Left colon (tissue), 2 donors: Measurements from ENCODE around the gene RNF13. TPM values are rescaled to one million over a fixed set of nuclear protein-coding genes. Genes with fewer than 3 reads are reported as not detected.
"Not testable (repeated sequence)": the region's sequence is repeated elsewhere in the genome, so short reads cannot be mapped to it uniquely, and the experiment has no call there.

Experiments used
- ATAC-seq: fragments of 200-7000 bp; cut with Tn5 transposase; one replicate; pipeline ENCODE4 v1.9.1; 2020; ENCODE audit warnings: mild to moderate bottlenecking, moderate library complexity
- DNase-seq, 2 donors: peaks; one replicate each; pipeline ENCODE4 v3.0.0-alpha.2; 2020
- intact Hi-C, 2 donors: fragments of 100-400 bp; cut with DNase I in 1 of 2; cut with micrococcal nuclease in 1 of 2; formaldehyde crosslinking; loops; one replicate each; pipeline versions ENCODE4 v1.11.2 to v1.14.0; 2022; cut with DNase I, micrococcal nuclease
- total RNA-seq, 2 donors: library from RNA; stranded (reverse); fragmentation: NEBNext Ultra II Directional; extraction: Animal tissue kit (Norgen Biotek cat#: 25700); gene quantifications; one replicate each; pipeline ENCODE4 v1.2.1, GENCODE V29; 2021
- donor health status: DM: no; HTN: no; CAD: no.
- donor health status: DM: yes; HTN: yes; CAD: no.

The RNF13 gene
- total RNA-seq, 2 donors from 2014 or later, result 47.5 to 61.7 TPM

DNA sequence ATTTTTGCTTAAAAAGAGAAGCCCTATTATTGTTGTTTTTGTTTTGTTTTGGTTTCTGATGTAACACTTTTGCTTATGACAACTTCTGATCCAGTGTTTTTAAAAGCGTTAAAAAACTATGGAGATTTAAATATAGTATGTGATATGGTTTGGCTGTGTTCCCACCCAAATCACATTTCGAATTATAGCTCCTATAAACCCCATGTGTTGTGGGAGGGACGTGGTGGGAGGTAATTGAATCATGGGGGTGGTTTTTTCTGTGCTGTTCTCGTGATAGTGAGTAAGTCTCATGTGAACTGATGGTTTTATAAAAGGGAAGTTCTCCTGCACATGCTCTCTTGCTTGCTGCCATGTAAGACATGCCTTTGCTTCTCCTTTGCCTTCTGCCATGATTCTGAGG lies 16.6 kb downstream of the RNF13 start:
- DNase-seq, ATAC-seq, intact Hi-C loops: not testable (repeated sequence)

DNA sequence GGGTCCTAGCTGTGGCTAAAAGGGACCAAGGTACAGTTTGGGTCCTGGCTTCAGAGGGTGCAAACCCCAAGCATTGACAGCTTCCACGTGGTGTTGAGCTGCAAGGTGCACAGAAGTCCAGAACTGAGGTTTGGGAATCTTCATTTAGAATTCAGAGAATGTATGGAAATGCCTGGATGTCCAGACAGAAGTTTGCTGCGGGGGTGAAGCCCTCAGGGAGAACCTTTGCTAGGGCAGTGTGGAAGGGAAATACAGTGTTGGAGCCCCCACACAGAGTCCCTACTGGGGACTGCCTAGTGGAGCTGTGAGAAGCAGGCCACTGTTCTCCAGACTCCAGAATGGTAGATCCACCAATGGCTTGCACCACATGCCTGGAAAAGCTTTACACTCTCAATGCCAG lies 17.9 kb downstream of the RNF13 start:
- intact Hi-C loops, result no loop called here
- DNase-seq (no peak), ATAC-seq (no peak)

DNA sequence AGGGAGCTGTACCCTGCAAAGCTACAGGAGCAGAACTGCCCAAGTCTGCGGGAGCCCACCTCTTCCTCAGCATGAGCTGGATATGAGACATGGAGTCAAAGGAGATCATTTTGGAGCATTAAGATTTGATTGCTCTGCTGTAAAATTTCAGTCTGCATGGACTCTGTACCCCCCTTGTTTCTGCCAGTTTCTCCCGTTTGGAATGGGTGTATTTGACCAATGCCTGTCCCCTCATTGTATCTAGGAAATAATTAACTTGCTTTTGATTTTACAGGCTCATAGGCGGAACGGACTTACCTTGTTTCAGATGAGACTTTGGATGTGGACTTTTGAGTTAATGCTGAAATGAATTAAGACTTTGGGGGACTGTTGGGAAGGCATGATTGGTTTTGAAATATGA lies 18.3 kb downstream of the RNF13 start:
- intact Hi-C loops, result no loop called here
- peak; percentile 55 for ATAC-seq
- no peak for DNase-seq

DNA sequence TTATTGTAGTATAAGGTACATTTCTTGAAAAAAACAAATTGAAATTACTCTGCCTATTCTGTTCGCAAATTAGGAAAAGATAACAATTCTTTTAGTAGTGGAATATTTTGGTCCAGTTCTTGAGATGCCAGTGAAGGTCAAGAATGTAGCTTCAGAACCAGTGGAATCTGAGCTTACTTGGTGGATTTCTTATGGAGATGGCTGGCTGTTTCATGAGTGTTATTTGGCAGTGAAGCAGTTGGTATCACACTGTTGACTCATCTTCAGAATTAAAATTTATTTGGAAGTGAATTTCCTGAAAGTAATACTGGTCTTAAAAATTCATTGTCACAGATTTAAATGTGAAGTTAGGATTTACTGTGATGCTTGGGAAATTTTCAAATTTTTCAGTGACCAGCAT lies 19.1 kb downstream of the RNF13 start:
- intact Hi-C loops, result no loop called here
- DNase-seq, result no peak
- no peak for ATAC-seq

DNA sequence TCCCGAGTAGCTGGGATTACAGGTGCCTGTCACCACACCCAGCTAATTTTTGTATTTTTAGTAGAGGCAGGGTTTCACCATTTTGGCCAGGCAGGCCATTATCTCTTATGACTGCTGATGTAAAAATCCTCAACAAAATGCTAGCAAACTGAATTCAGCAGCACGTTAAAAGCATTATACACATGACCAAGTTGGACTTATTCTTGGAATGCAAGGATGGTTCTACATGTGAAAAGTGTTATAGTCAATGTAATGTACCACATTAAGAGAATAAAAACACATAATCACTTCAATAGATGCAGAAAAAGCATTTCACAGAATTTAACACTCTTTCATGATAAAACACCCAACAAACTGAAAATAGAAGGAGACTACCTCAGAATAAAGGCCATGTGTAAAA lies 20.2 kb downstream of the RNF13 start:
- ATAC-seq, result no peak
- DNase-seq, result no peak
- intact Hi-C loops, result no loop called here

DNA sequence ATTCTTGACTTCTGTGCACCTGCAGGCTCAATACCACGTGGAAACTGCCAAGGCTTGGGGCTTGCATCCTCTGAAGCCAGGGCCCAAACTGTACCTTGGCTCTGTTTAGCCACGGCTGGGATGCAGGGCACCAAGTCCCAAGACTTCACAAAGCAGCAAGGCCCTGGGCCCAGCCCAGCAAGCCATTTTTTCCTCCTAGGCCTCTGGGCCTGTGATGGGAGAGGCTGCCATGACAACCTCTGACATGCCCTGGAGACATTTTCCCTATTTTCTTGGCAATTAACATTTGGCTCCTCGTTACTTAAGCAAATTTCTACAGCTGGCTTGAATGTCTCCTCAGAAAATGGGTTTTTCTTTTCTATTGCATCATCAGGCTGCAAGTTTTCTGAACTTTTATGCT lies 25.5 kb downstream of the RNF13 start:
- intact Hi-C loops, DNase-seq, ATAC-seq: not testable (repeated sequence)

- DNase-seq, intact Hi-C loops, ATAC-seq: not testable (repeated sequence)
These were observed 26.5 kb downstream of the RNF13 start for GRCh38 chr3:149839469-149839868.

DNA sequence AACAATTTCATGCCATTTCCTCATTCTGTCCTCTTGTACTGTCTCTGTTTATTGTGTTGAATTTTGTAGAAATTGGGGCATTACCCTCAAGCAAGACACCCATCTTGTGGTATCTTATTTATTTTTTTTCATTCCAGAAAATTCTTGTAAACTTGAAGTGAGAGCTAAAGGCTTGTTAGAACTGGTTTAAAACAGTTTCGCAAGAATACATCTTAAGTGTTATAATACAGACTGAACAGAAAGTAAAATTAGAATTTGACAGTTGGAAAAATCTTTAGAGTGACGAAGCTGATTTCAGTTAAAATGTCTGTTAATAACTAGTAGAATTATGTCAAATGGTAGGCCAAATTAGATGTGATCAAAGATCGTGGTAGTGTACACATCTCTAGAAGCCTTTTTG lies 26.9 kb downstream of the RNF13 start:
- intact Hi-C loops, result no loop called here
- no peak for ATAC-seq
- DNase-seq, result no peak

GRCh38 chr3:149843502-149843901 lies 30.5 kb downstream of the RNF13 start:
- DNase-seq, result no peak

DNA sequence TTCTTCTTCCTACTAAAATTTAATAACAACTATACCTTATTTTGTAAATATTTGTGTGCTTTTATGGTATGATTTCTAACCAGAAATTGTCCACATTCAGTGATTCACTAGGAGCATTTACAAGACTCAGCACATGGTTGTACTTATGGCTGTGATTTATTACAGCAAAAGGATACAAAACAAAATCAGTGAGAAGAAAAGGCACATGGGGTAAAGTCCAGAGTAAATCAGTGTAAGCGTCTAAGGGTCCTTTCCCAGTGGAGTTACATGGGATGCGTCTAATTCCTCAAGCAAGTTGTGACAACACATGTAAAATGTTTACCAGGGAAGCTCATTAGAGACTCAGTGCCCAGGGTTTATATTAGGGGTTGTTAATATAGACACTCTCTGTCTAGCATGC lies 31.1 kb downstream of the RNF13 start:
- intact Hi-C loops, result no loop called here
- DNase-seq, result no peak
- ATAC-seq, result peak; percentile 42

More at GRCh38 chr3:149843502-149843901, 30.5 kb downstream of the RNF13 start:
- intact Hi-C loops, result no loop called here
- ATAC-seq, result no peak

DNA sequence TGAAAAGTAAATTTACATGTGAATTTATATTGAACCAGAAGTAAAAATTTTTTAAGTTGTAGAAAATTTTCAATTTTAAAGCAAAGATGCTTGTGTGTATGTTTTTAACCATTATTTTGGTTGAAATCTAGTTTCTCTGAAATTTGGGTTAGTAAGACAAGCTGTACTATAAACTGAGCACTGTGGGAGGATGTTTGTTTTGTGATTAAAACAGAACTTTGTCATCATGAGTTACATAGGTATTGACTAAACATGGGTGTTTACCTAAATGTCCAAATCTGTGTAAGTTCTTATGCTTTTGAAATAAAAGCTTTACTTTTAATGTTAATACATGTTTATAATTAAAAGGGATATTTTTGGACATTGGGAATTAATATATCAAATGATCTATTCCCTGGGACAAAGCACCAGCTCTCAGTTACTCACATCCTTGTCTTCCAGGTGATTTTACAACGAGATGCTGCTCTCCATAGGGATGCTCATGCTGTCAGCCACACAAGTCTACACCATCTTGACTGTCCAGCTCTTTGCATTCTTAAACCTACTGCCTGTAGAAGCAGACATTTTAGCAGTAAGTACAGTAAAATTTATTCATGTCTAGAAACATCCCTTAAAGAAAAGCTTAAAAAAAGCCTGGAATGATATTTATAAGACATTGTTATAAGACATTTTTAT lies 32.7 kb downstream of the RNF13 start:
- DNase-seq (no peak), ATAC-seq (no peak)
- intact Hi-C loops, result no loop called here

- DNase-seq (no peak), ATAC-seq (no peak)
- intact Hi-C loops, result no loop called here
These were observed 35.2 kb downstream of the RNF13 start for GRCh38 chr3:149848238-149848637.

- intact Hi-C loops, result no loop called here
- no peak for ATAC-seq
- DNase-seq, result no peak
These were observed 35.7 kb downstream of the RNF13 start for GRCh38 chr3:149848688-149849087.

- intact Hi-C loops, result no loop called here
- ATAC-seq, result no peak
- DNase-seq, result no peak
These were observed 38.0 kb downstream of the RNF13 start for GRCh38 chr3:149850787-149851584.

DNA sequence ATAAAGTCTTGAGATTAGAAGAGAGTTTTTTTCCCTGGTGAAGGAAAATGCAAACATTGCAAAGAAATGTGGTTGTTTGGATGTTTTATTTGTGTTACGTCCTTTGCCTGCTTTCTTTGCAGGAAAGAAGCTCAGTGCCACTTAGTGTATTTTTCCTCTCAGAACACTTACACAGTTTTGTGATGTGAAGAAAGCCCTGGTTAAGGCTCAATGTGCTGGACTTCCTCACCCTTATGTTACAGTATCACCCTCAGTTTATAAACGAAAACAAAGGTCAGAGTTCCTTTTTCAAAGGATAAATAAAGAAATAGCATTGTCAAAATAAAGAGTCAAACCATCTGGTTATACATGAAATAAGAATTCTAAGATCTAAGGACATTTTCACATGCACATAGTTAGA lies 45.9 kb downstream of the RNF13 start:
- DNase-seq, result no peak

GRCh38 chr3:149860881-149861280 lies 47.9 kb downstream of the RNF13 start:
- DNase-seq (no peak), ATAC-seq (no peak)
- intact Hi-C loops, result no loop called here

More for the DNA sequence above, 45.9 kb downstream of the RNF13 start:
- intact Hi-C loops, result no loop called here
- no peak for ATAC-seq

DNA sequence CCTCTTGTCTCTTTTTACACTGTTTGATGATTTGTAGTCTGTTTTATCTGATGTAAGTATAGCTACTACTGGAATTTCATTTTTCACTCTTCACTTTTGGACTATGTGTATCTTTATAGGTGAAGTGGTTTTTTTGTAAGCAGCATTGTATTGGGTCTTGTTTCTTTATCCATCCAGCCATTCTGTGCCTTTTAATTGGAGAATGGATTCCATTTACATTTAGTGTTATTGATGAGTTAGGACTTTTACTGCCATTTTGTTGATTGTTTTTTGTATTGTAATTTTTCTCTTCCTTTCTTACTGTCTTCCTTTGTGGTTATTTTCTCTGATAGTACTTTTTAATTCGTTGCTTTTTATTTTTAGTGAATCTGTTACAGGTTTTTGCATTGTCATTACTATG lies 54.5 kb downstream of the RNF13 start:
- ATAC-seq, result no peak
- intact Hi-C loops, result no loop called here

DNA sequence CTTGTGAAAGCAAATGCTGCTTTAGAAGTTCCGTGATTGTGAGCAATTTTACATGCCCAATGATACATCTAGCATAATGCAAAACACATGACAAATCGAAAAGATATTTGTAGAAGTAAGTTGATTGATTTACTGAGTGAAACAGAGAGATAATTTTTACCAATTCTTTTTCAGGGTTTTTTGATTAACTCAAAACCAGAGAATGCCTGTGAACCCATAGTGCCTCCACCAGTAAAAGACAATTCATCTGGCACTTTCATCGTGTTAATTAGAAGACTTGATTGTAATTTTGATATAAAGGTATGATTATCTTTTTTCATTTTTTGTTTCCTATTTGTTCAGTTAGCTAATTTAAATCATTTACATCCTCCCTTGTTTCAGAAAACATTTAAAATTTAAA lies 58.8 kb downstream of the RNF13 start:
- DNase-seq, result no peak
- intact Hi-C loops, result no loop called here
- no peak for ATAC-seq

More for the DNA sequence above, 54.5 kb downstream of the RNF13 start:
- DNase-seq, result no peak

- intact Hi-C loops, result no loop called here
- ATAC-seq (no peak), DNase-seq (no peak)
These were observed 59.6 kb downstream of the RNF13 start for GRCh38 chr3:149872589-149872988.

DNA sequence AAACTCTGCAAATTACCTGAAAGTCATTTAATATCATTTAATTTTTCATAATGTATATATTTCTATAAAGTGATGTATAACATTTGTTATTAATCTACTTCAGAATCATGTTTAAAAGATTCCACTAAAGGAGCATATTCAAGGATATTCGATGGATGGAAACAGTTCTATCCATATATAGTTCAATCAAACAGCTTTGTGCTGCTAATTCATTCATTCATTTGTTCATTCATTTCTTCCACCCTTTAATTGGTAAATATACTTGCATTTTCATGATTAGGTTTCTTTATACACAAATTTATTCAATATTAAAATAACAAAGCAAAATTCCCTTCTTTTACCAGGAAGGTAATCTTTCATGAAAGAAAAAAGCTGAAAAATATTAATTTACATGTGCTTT lies 64.7 kb downstream of the RNF13 start:
- DNase-seq (no peak), ATAC-seq (no peak)
- intact Hi-C loops, result no loop called here
